WTC11 (cell line): ENCODE measurements around the gene THBS2. TPM values are rescaled to one million over a fixed set of nuclear protein-coding genes. Genes with fewer than 3 reads are reported as not detected.

Experiments used
- ATAC-seq: fragments of 200-7000 bp; cut with Tn5 transposase; 2 replicates; pipeline ENCODE4 v1.10.0; 2021; ENCODE audit warnings: mild to moderate bottlenecking, moderate library complexity
- CTCF ChIA-PET: fragments of 300-600 bp; sonication (Branson Sonifier 250); formaldehyde crosslinking; loops from one replicate; lab custom pipeline; 2021; ENCODE audit warnings: antibody characterized with exemption; lab: Charles Lee
- POLR2A ChIA-PET: fragments of 350-600 bp; sonication (Branson Sonifier 250); formaldehyde crosslinking; loops from one replicate; lab custom pipeline; 2021; ENCODE audit warnings: antibody characterized with exemption; lab: Charles Lee
- DNase-seq: peaks from one replicate; pipeline ENCODE4 v3.0.0; 2021; ENCODE audit warnings: low spot score
- H3K27ac Mint-ChIP-seq: 2 replicates; pipeline ENCODE4 v1.8.0; 2021; ENCODE audit warnings: mixed read lengths
- H3K27me3 Mint-ChIP-seq: 2 replicates; pipeline ENCODE4 v1.8.0; 2021; ENCODE audit warnings: low read depth, mild to moderate bottlenecking, moderate library complexity, mixed read lengths
- H3K36me3 Mint-ChIP-seq: 2 replicates; pipeline ENCODE4 v1.8.0; 2021; ENCODE audit warnings: mixed read lengths
- H3K4me1 Mint-ChIP-seq: 2 replicates; pipeline ENCODE4 v1.8.0; 2022; ENCODE audit warnings: mixed read lengths
- H3K4me3 Mint-ChIP-seq: 2 replicates; pipeline ENCODE4 v1.8.0; 2021; ENCODE audit warnings: mild to moderate bottlenecking, moderate library complexity, mixed read lengths
- H3K9me3 Mint-ChIP-seq: 2 replicates; pipeline ENCODE4 v1.8.0; 2021; ENCODE audit warnings: mixed read lengths
- ATF1 ChIP-seq: sonication (generic); formaldehyde crosslinking; IDR thresholded peaks from 2 replicates; pipeline ENCODE4 v1.8.1; 2023; ENCODE audit warnings: mild to moderate bottlenecking, moderate library complexity, missing genetic modification reagents
- ATF2 ChIP-seq: sonication (generic); formaldehyde crosslinking; IDR thresholded peaks from 2 replicates; pipeline ENCODE4 v1.8.1; 2022; ENCODE audit warnings: low read depth, missing genetic modification reagents, borderline replicate concordance
- GABPB1 ChIP-seq: sonication (generic); formaldehyde crosslinking; IDR thresholded peaks from 2 replicates; pipeline ENCODE4 v1.8.1; 2023; ENCODE audit warnings: mild to moderate bottlenecking, missing genetic modification reagents
- MAX ChIP-seq: sonication (generic); formaldehyde crosslinking; IDR thresholded peaks from 2 replicates; pipeline ENCODE4 v1.8.0; 2022; ENCODE audit warnings: mild to moderate bottlenecking, missing genetic modification reagents
- NFYB ChIP-seq: sonication (generic); formaldehyde crosslinking; conservative IDR thresholded peaks from 2 replicates; pipeline ENCODE4 v1.8.0; 2022; ENCODE audit warnings: low read depth, missing genetic modification reagents
- ZBTB21 ChIP-seq: sonication (generic); formaldehyde crosslinking; IDR thresholded peaks from 2 replicates; pipeline ENCODE4 v1.8.1; 2023; ENCODE audit warnings: mild to moderate bottlenecking, missing genetic modification reagents, borderline replicate concordance
- ZNF219 ChIP-seq: sonication (generic); formaldehyde crosslinking; IDR thresholded peaks from 2 replicates; pipeline ENCODE4 v1.8.0; 2023; ENCODE audit warnings: missing genetic modification reagents, mild to moderate bottlenecking, borderline replicate concordance
- ZNF232 ChIP-seq: sonication (generic); formaldehyde crosslinking; IDR thresholded peaks from 2 replicates; pipeline ENCODE4 v1.8.0; 2022; ENCODE audit warnings: mild to moderate bottlenecking, missing genetic modification reagents
- ZNF263 ChIP-seq: sonication (generic); formaldehyde crosslinking; IDR thresholded peaks from 2 replicates; pipeline ENCODE4 v1.8.1; 2022; ENCODE audit warnings: low read depth, mild to moderate bottlenecking, moderate library complexity, missing genetic modification reagents
- ZNF281 ChIP-seq: sonication (generic); formaldehyde crosslinking; IDR thresholded peaks from 2 replicates; pipeline ENCODE4 v1.8.0; 2023; ENCODE audit warnings: mild to moderate bottlenecking, missing genetic modification reagents
- ZNF317 ChIP-seq: sonication (generic); formaldehyde crosslinking; IDR thresholded peaks from 2 replicates; pipeline ENCODE4 v1.8.1; 2023; ENCODE audit warnings: low read depth, mild to moderate bottlenecking, moderate library complexity, missing genetic modification reagents, borderline replicate concordance
- ZNF416 ChIP-seq: fragments of 250-450 bp; sonication (Bioruptor Pico); IDR thresholded peaks from 2 replicates; pipeline ENCODE4 v1.9.0; 2021; ENCODE audit warnings: mild to moderate bottlenecking, inconsistent platforms
- ZSCAN18 ChIP-seq: fragments of 250-450 bp; sonication (Bioruptor Pico); IDR thresholded peaks from 2 replicates; pipeline ENCODE4 v2.1.2; 2022; ENCODE audit warnings: mild to moderate bottlenecking, moderate library complexity
- total RNA-seq: library from RNA; stranded (reverse); gene quantifications from 3 replicates; pipeline ENCODE4 v1.2.3, GENCODE V29; 2021
- TF ChIP-seq, protein P1 (sequence below): sonication (generic); formaldehyde crosslinking; IDR thresholded peaks from 2 replicates; pipeline ENCODE4 v1.8.1; 2022; ENCODE audit warnings: mild to moderate bottlenecking, missing genetic modification reagents, moderate library complexity, borderline replicate concordance
- TF ChIP-seq, protein P2 (sequence below): sonication (generic); formaldehyde crosslinking; IDR thresholded peaks from 2 replicates; pipeline ENCODE4 v1.8.1; 2023; ENCODE audit warnings: mild to moderate bottlenecking, missing genetic modification reagents

THBS2 gene
- total RNA-seq, 1 experiment from 2014 or later: 40.3 TPM

DNA sequence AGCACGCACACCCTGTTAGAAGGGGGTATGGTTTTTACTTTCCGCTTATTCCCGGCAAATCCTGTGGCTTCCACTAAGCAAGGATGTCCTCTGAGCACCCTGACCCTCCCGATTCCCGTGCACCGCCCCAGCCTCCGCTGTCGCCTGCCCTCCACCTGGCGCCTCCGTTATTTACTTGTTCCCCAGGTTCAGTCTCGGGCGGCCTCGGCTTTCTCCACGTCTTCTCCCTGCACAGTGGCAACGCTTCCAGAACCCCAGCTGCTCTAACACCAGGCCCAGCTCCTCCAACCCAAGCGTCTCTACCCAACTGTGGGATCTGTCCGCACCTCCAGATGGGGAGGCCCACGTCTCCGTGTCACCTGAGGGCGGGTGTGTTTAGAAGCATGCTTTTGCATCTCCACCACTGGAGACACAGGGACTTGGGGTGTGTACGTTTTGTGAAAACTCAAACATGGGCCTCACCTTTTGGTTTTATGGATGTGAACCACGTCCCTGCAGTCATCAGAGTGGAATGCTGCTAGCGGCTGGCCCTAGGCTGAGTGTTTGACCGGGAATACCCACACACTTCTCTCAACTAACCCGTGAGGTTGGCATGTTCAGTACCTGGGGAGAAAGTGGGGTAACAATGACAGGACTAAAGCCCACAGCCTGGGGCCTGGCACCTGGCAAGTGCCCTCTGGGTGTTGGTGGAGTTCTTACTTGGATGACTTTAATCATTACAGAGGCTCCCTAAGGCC, 79.9 kb downstream of the THBS2 start:
- POLR2A ChIA-PET: no interaction called here
- Mint-ChIP-seq H3K4me3 (no peak overlapping the region), H3K27ac (no peak overlapping the region), H3K27me3 (no peaks in the 10 kb centered on the region), H3K4me1 (peaks cover 6% of the 10 kb centered on the region)
- DNase-seq: no peak
- TF ChIP-seq ZNF416 (CRISPR knock-in tag): no peak
- TF ChIP-seq NFYB (CRISPR knock-in tag): no peak
- no peak for TF ChIP-seq ZNF317 (CRISPR knock-in tag)
- TF ChIP-seq ZNF232: no peak
- TF ChIP-seq MAX (CRISPR knock-in tag): no peak
- no peak for TF ChIP-seq ATF1
- no peak for TF ChIP-seq ATF2 (CRISPR knock-in tag)
- no peak for TF ChIP-seq ZBTB21 (CRISPR knock-in tag)
- TF ChIP-seq, all 79 proteins: peak for 0
- Mint-ChIP-seq H3K9me3 (0 out of 2 replicates have a peak, but pooled peaks cover under 1% of the 10 kb centered on the region), H3K36me3 (no peaks in the 10 kb centered on the region)
- CTCF ChIA-PET: no interaction called here
- no peak for ATAC-seq

DNA sequence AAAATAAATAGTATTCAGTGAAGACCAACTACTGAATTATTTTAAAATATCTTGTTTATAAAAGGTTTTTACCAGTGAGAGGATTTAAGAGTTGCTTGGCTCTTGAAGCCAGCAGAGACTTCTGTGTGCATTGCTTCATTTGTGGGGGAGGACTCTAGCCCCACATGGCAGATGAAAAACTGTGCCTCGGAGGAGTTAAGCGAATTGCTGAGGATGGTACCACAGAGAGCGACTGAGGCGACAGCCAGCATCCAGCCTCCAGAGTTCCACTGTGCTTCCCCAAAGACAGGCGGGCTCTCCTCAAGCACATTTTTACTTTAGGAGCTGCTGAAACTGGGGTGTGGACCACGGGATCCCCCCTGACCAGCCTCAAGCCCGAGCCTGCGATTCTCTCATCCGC, 80.7 kb downstream of the THBS2 start:
- H3K27ac Mint-ChIP-seq: no peak overlapping the region
- no peak for ATAC-seq
- CTCF ChIA-PET: no interaction called here
- DNase-seq: no peak
- no peaks in the 10 kb centered on the region for H3K9me3 Mint-ChIP-seq
- POLR2A ChIA-PET: no interaction called here
- TF ChIP-seq, protein P1, sequence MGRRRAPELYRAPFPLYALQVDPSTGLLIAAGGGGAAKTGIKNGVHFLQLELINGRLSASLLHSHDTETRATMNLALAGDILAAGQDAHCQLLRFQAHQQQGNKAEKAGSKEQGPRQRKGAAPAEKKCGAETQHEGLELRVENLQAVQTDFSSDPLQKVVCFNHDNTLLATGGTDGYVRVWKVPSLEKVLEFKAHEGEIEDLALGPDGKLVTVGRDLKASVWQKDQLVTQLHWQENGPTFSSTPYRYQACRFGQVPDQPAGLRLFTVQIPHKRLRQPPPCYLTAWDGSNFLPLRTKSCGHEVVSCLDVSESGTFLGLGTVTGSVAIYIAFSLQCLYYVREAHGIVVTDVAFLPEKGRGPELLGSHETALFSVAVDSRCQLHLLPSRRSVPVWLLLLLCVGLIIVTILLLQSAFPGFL: no peak
- TF ChIP-seq ZSCAN18 (CRISPR knock-in tag) (no peak), ZNF263 (CRISPR knock-in tag) (no peak), GABPB1 (CRISPR knock-in tag) (no peak), ZNF281 (no peak), ZNF219 (CRISPR knock-in tag) (no peak)
- TF ChIP-seq, protein P2, sequence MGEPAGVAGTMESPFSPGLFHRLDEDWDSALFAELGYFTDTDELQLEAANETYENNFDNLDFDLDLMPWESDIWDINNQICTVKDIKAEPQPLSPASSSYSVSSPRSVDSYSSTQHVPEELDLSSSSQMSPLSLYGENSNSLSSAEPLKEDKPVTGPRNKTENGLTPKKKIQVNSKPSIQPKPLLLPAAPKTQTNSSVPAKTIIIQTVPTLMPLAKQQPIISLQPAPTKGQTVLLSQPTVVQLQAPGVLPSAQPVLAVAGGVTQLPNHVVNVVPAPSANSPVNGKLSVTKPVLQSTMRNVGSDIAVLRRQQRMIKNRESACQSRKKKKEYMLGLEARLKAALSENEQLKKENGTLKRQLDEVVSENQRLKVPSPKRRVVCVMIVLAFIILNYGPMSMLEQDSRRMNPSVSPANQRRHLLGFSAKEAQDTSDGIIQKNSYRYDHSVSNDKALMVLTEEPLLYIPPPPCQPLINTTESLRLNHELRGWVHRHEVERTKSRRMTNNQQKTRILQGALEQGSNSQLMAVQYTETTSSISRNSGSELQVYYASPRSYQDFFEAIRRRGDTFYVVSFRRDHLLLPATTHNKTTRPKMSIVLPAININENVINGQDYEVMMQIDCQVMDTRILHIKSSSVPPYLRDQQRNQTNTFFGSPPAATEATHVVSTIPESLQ: no peak
- no peak overlapping the region for H3K4me3 Mint-ChIP-seq
- no peaks in the 10 kb centered on the region for H3K27me3 Mint-ChIP-seq
- H3K4me1 Mint-ChIP-seq: peaks cover 6% of the 10 kb centered on the region
- H3K36me3 Mint-ChIP-seq: no peaks in the 10 kb centered on the region
